Glutamatergic neuron (in vitro differentiated cells): ENCODE measurements around the gene CDH8. TPM values are rescaled to one million over a fixed set of nuclear protein-coding genes. Genes with fewer than 3 reads are reported as not detected.
"Not testable (repeated sequence)": the region's sequence is repeated elsewhere in the genome, so short reads cannot be mapped to it uniquely, and the experiment has no call there.

Experiments used
- DNase-seq: peaks from one replicate; pipeline ENCODE4 v3.0.0; 2022
- H3K27ac Mint-ChIP-seq: one replicate; pipeline ENCODE4 v1.8.0; 2020; ENCODE audit warnings: mild to moderate bottlenecking, mixed read lengths, inconsistent platforms; ENCODE audit not compliant: unreplicated experiment
- H3K27me3 Mint-ChIP-seq: one replicate; pipeline ENCODE4 v1.8.0; 2020; ENCODE audit warnings: mild to moderate bottlenecking, moderate library complexity, mixed read lengths, inconsistent platforms; ENCODE audit not compliant: unreplicated experiment
- H3K36me3 Mint-ChIP-seq: one replicate; pipeline ENCODE4 v1.8.0; 2020; ENCODE audit warnings: mild to moderate bottlenecking, mixed read lengths, inconsistent platforms; ENCODE audit not compliant: unreplicated experiment
- H3K4me1 Mint-ChIP-seq: one replicate; pipeline ENCODE4 v1.8.0; 2020; ENCODE audit warnings: mild to moderate bottlenecking, low read depth, mixed read lengths, inconsistent platforms; ENCODE audit not compliant: unreplicated experiment
- H3K4me3 Mint-ChIP-seq: one replicate; pipeline ENCODE4 v1.8.0; 2020; ENCODE audit warnings: mild to moderate bottlenecking, mixed read lengths, inconsistent platforms; ENCODE audit not compliant: unreplicated experiment
- H3K9me3 Mint-ChIP-seq: one replicate; pipeline ENCODE4 v1.8.0; 2020; ENCODE audit warnings: mild to moderate bottlenecking, moderate library complexity, mixed read lengths, inconsistent platforms; ENCODE audit not compliant: unreplicated experiment
- CTCF ChIP-seq: fragments of 200-600 bp; sonication (generic); IDR thresholded peaks from one replicate; pipeline ENCODE4 v1.5.0; 2021; ENCODE audit not compliant: partially characterized antibody, unreplicated experiment
- total RNA-seq: library from RNA; stranded (reverse); fragmentation: NEBNext Ultra II Directional; extraction: Animal tissue kit (Norgen Biotek cat#: 25700); gene quantifications from one replicate; pipeline ENCODE4 v1.2.1, GENCODE V29; 2021; ENCODE audit not compliant: unreplicated experiment

CDH8 gene
- total RNA-seq, 1 donor from 2014 or later, result 5.5 TPM

- no peak for DNase-seq
- Mint-ChIP-seq H3K9me3 (no peaks in the 10 kb centered on the region), H3K36me3 (no peaks in the 10 kb centered on the region), H3K27me3 (no peaks in the 10 kb centered on the region), H3K4me3 (no peak overlapping the region), H3K27ac (no peak overlapping the region), H3K4me1 (no peaks in the 10 kb centered on the region)
- no peak for TF ChIP-seq CTCF
Measured at GRCh38 chr16:61807551-61807950, 228.7 kb downstream of the CDH8 start.

- H3K27me3 Mint-ChIP-seq, H3K4me3 Mint-ChIP-seq, DNase-seq, H3K9me3 Mint-ChIP-seq, H3K36me3 Mint-ChIP-seq, H3K27ac Mint-ChIP-seq, H3K4me1 Mint-ChIP-seq: not testable (repeated sequence)
Measured at GRCh38 chr16:61801217-61801616, 235.0 kb downstream of the CDH8 start.

- Mint-ChIP-seq H3K4me1 (no peaks in the 10 kb centered on the region), H3K4me3 (no peak overlapping the region), H3K9me3 (no peaks in the 10 kb centered on the region), H3K27ac (no peak overlapping the region), H3K36me3 (no peaks in the 10 kb centered on the region), H3K27me3 (no peaks in the 10 kb centered on the region)
- no peak for DNase-seq
- TF ChIP-seq CTCF, result no peak
Measured at GRCh38 chr16:61798741-61799140, 237.5 kb downstream of the CDH8 start.

DNA sequence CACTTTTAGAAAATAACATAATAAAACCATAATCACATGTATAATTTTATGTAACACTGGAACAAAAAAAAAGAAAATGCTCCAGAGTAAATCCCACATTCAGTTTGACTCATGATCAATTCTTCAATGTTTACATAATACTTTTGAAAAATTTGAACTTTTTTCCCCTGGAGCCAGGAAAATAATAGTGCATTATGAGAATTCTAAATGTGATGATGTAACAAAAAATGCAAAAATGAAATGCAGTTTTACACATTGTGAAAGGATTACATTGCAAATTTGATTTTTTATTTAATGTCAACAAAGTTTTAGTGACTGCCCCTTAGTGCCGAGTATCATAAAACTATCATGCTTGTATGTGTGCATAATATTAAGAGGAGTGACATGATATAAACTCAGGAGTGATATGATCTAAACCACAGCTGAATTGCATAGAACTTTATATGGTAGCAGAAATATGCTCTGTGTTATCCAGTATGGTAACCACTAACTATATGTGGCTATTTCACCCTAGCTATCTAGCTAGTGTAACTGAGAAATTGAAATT, 238.2 kb downstream of the CDH8 start:
- Mint-ChIP-seq H3K27ac (no peak overlapping the region), H3K4me3 (no peak overlapping the region), H3K27me3 (no peaks in the 10 kb centered on the region), H3K4me1 (no peaks in the 10 kb centered on the region), H3K9me3 (no peaks in the 10 kb centered on the region), H3K36me3 (no peaks in the 10 kb centered on the region)
- no peak for TF ChIP-seq CTCF
- DNase-seq, result no peak

DNA sequence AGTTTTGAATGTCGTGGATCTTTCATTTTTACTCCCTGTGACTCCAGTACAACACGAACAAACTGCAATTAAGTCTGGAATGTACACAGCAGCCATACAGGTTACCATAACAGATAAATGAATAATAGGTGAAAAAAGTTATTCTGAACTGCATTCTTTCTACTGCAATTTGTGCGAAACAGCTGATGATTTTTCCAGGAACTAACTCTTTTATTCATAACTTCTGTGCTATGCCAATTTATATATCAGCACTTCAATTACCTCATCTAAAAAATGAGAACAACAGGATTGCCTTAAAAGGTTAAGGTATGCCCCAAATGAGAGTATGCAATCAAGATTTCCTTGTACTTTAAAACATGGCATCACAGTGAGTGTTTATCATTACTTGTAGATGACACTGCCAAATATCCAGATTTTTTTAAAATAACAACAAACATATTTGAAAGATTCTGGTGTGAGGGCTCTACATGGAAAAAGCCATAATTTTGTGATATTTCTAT, 238.9 kb downstream of the CDH8 start:
- DNase-seq, result no peak
- no peaks in the 10 kb centered on the region for H3K4me1 Mint-ChIP-seq
- no peaks in the 10 kb centered on the region for H3K27me3 Mint-ChIP-seq
- no peaks in the 10 kb centered on the region for H3K36me3 Mint-ChIP-seq
- no peak overlapping the region for H3K27ac Mint-ChIP-seq
- no peak for TF ChIP-seq CTCF
- H3K9me3 Mint-ChIP-seq, result no peaks in the 10 kb centered on the region
- H3K4me3 Mint-ChIP-seq, result no peak overlapping the region
